NB4 (cell line): ENCODE data around the gene TRAF3.

Experiments
- CTCF ChIP-seq: IDR thresholded peaks from one replicate; pipeline ENCODE4 v1.5.1; 2012; ENCODE audit warnings: low read depth, low read length
- MAX ChIP-seq: IDR thresholded peaks from 2 replicates; pipeline ENCODE4 v1.6.1; 2011; ENCODE audit warnings: low read depth, low read length
- POLR2A ChIP-seq: IDR thresholded peaks from 2 replicates; pipeline ENCODE4 v1.6.1; 2011; ENCODE audit warnings: mild to moderate bottlenecking; ENCODE audit not compliant: insufficient read length; ENCODE audit errors: extremely low read depth

- no peak for TF ChIP-seq CTCF
- no peak for TF ChIP-seq POLR2A
- no peak for TF ChIP-seq MAX
Observed at GRCh38 chr14:102915292-102916110, 138.3 kb downstream of the TRAF3 start.
